Effector CD4-positive, alpha-beta T cell (primary cell): ENCODE data around the gene PAGE3. TPM values are rescaled to one million over a fixed set of nuclear protein-coding genes. Genes with fewer than 3 reads are reported as not detected.

ENCODE experiments used
- DNase-seq: peaks from one replicate; pipeline ENCODE4 v3.0.0-alpha.2; 2020
- total RNA-seq: gene quantifications from one replicate; lab custom pipeline; 2026; lab: John Stamatoyannopoulos, UW

PAGE3 gene, protein sequence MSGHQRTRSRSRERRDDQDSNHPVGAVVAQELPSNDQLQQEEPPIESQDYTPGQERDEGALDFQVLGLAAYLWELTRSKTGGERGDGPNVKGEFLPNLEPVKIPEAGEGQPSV
- total RNA-seq: not detected

DNA sequence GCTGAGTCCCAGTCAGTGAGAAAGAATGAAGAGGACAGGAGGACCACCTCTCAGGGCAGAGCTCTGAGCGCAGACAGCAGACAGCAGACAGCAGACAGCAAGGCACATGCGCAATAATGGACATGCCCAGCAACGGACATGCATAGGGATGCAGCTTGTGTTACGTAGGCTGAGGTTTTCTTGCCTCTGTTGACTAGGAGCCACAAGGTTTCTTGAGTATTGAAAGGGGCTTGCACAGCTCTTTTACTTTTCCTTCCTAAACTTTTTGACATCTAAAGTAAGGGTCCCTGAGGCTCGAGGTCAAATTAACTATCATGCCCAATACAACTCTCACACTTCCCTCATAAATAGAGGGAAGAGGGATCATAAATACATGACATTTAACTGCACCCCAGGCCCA is at the start of gene PAGE3:
PAGE3 (minus strand) TSS at position 101 of the 400 bp plus-strand sequence. CDS start 1,013 bp downstream, outside the sequence.
- no peak for DNase-seq

DNA sequence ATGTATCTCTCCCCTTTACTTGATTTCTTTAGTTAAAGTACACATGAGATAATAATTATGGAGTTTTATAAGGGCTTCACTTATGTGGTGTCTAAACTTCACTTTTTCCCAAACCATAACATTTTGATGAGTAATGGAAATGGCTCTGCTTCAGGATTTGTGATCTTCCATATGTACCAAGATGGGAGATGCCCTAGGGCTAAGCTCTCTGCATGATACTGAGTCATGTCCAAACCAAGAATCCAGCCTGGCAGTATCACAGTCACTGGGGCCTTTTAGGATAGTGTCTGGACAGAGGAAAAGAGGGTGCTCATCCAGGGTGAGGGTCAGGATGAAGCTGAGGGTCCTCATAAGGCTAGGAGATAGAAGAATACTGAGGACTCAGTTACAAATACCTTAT is 47.9 kb upstream of the PAGE3 start:
- DNase-seq: no peak

DNA sequence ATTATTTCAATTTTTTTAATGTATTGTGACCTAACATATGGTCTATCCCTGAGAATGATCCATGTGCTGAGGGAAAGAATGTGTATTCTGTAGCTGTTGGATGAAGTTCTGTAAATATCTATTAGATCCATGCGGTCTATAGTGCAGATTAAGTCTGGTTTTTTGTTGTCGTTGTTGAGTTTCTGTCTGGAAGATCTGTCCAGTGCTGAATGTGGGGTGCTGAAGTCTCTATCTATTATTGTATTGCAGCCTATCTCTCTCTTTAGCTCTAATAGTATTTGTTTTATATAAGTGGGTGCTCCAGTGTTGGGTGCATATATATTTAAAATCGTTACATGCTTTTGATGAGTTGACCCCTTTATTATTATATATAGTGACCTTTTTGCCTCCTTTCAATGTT is 26.2 kb upstream of the PAGE3 start:
- no peak for DNase-seq

DNA sequence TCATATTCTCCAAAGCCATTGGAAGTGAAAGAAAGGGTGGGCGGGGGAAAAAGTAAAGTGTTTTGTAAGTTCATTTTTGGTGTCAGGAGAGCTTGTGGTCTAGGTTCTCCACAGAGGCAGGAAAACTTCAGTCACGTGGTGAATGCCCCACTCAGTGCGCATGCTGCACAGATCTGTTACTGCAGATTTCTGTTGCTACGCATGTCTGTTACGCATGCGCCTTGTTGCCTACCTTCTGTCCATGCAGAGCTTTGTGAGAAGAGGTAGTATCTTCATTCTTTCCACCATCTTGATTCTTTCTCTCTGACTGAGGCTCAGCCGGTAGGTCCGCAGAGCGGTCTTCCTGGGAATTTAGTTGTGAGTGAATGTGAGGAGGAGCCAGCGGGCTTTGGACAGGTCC is 15.1 kb upstream of the PAGE3 start:
- DNase-seq: no peak

DNA sequence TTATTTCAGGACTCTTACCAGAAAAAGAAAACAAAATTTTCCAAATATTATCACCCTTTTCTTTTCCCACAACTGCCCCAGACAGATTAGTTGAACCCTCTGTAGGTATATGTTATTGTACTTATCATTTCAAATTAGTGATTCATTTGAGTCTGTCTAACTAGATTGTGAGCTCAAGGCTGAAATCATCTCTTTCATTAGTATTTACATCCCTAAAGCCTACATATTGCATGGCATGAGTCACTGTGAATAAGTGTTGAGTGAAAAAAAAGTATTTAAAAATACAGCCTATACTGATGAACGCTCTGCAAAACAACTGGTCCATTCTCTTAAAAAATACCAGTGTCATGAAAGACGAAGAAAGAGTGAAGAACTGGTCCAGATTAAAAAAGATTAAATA is 3.9 kb downstream of the PAGE3 start:
- DNase-seq: no peak

DNA sequence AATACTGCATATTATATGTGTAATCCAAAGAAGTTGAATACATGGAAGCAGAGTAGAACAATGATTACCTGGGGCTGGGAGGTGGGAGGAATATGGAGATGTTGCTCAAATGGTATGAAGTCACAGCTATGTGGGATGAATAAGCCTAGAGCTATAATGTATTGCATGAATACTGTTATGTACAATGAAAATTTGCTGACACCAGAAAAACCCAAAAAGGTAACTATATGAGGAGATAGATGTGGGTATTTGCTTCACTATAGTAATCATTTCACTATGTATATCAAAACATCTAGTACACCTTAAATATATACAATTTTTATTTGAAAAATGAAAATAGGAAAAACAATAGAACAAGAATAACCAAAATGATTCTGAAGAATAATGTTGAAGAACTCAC is 11.2 kb downstream of the PAGE3 start:
- no peak for DNase-seq

DNA sequence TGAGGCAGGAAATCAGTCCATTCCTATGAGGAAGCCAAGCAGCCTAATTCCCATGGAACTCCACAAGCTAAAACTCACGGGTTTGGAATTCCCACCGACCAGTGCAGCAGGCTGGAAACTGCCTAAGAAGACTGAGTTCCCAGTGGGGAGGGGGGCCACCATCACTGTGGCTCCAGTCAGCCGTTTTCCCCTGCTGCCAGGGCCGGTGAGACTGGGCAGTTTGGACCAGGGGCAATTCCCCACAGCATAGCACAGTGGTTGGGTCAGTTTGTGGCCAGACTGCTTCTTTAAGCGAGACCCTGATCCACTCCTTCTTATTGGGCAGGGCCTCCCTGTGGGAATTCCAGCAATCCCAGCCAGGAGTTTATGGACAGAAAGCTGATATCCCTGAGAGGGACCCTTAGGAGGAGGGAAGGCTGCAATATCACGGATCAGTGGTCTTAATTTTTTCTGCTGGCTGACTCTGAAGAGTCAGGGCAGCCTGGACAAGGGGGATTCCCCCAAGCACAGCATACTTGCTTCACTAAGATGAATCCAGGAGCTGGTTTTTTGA is 23.9 kb downstream of the PAGE3 start:
- no peak for DNase-seq

DNA sequence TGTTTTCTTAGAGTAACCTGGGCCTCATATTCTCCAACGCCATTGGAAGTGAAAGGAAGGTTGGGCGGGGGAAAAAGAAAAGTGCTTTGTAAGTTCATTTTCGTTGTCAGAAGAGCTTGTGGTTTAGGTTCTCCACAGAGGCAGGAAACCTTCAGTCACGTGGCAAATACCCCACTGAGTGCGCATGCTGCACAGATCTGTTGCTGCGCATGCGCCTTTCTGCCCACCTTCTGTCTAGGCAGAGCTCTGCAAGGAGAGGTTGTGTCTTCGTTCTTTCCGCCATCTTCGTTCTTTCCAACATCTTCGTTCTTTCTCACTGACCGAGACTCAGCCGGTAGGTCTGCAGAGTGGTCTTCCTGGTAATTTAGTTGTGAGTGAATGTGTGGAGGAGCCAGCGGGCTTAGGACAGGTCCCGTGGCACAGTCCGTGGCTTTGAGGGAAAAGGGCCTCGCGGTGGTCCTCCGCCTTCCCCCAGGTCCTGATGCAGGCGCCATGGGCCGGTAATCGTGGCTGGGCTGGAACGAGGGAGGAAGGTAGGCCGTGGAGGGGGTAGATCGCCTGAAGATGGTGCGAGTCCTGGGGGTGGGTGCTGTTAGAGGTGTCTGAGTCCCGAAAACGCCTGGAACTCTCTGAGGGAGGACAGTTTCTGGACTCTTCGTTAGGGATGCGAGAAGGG is 44.5 kb downstream of the PAGE3 start, which contains the start of gene PAGE5:
PAGE5 (plus strand) TSS at position 228 of the 676 bp plus-strand sequence. CDS start 1,037 bp downstream, outside the sequence.
- no peak for DNase-seq

DNA sequence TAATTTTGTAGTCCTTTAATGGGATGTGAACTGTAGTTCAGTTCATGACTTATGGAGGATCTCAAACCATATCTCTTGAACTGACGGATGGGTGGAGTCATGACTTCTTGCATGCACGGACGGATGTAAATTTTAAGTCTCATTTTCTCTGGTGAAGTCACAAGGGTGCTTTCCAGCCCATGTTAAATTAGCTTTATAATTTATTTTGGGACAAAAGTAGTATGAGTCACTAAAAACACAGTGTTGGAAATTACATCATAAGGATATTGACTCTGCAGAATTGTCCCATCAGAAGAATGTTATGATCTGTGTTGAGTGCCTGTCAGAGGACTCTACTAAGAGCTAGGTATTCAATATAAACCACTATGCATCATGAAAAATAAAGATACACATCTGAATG is 51.3 kb downstream of the PAGE3 start:
- DNase-seq: no peak

DNA sequence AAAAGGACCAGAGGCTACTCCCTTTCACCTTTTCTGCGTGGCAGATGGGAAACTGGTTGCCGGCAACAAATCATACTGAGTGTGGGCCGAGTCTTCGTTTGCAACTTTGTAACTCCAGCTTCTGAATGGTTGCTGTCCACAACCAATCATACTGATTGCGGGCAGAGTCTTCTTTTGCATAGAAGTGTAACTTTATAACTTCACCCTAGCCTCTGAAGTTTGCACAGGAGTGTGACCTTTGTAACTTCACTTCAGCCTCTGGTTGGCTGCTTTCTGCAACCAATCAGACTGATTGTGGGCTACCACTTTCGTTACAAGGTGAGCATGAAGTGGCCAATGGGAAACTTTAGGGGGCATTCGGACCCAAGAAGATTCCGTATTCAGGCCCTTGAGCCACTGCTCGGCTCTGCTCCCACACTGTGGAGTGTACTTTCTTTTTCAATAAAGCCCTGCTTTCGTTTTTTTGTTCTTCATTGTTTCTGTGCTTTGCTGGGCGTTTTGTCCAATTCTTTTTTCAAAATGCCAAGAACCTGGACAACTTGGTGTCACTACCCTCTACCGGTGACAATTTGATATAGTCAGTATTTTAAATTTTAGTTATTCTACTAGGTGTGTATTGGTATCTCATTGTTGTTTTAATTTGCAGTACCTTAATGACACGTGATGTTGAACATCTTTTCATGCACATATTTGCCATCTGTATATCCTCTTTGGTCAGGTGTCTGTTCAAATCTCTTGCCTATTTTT is 53.6 kb downstream of the PAGE3 start:
- no peak for DNase-seq
